Glutamatergic neuron (in vitro differentiated cells): ENCODE results near the gene TADA2A. TPM values are rescaled to one million over a fixed set of nuclear protein-coding genes. Genes with fewer than 3 reads are reported as not detected.

Experiments
- DNase-seq: peaks from one replicate; pipeline ENCODE4 v3.0.0; 2022
- H3K27ac Mint-ChIP-seq: one replicate; pipeline ENCODE4 v1.8.0; 2020; ENCODE audit warnings: mild to moderate bottlenecking, mixed read lengths, inconsistent platforms; ENCODE audit not compliant: unreplicated experiment
- H3K27me3 Mint-ChIP-seq: one replicate; pipeline ENCODE4 v1.8.0; 2020; ENCODE audit warnings: mild to moderate bottlenecking, moderate library complexity, mixed read lengths, inconsistent platforms; ENCODE audit not compliant: unreplicated experiment
- H3K36me3 Mint-ChIP-seq: one replicate; pipeline ENCODE4 v1.8.0; 2020; ENCODE audit warnings: mild to moderate bottlenecking, mixed read lengths, inconsistent platforms; ENCODE audit not compliant: unreplicated experiment
- H3K4me1 Mint-ChIP-seq: one replicate; pipeline ENCODE4 v1.8.0; 2020; ENCODE audit warnings: mild to moderate bottlenecking, low read depth, mixed read lengths, inconsistent platforms; ENCODE audit not compliant: unreplicated experiment
- H3K4me3 Mint-ChIP-seq: one replicate; pipeline ENCODE4 v1.8.0; 2020; ENCODE audit warnings: mild to moderate bottlenecking, mixed read lengths, inconsistent platforms; ENCODE audit not compliant: unreplicated experiment
- H3K9me3 Mint-ChIP-seq: one replicate; pipeline ENCODE4 v1.8.0; 2020; ENCODE audit warnings: mild to moderate bottlenecking, moderate library complexity, mixed read lengths, inconsistent platforms; ENCODE audit not compliant: unreplicated experiment
- CTCF ChIP-seq: fragments of 200-600 bp; sonication (generic); IDR thresholded peaks from one replicate; pipeline ENCODE4 v1.5.0; 2021; ENCODE audit not compliant: partially characterized antibody, unreplicated experiment
- total RNA-seq: library from RNA; stranded (reverse); fragmentation: NEBNext Ultra II Directional; extraction: Animal tissue kit (Norgen Biotek cat#: 25700); gene quantifications from one replicate; pipeline ENCODE4 v1.2.1, GENCODE V29; 2021; ENCODE audit not compliant: unreplicated experiment

The TADA2A gene
- total RNA-seq, 1 donor from 2014 or later = 30.6 TPM

GRCh38 chr17:37429039-37429438, 22.4 kb downstream of the TADA2A start:
- Mint-ChIP-seq H3K4me3 (no peak overlapping the region), H3K9me3 (no peaks in the 10 kb centered on the region), H3K27me3 (no peaks in the 10 kb centered on the region), H3K27ac (no peak overlapping the region), H3K36me3 (no peaks in the 10 kb centered on the region), H3K4me1 (no peaks in the 10 kb centered on the region)
- TF ChIP-seq CTCF = no peak
- no peak for DNase-seq

GRCh38 chr17:37429453-37429852, 22.8 kb downstream of the TADA2A start:
- TF ChIP-seq CTCF = no peak
- DNase-seq = no peak

GRCh38 chr17:37430051-37430627, 23.5 kb downstream of the TADA2A start:
- no peaks in the 10 kb centered on the region for H3K4me1 Mint-ChIP-seq
- no peaks in the 10 kb centered on the region for H3K27me3 Mint-ChIP-seq
- H3K9me3 Mint-ChIP-seq = no peaks in the 10 kb centered on the region
- no peak for TF ChIP-seq CTCF
- DNase-seq = no peak
- H3K36me3 Mint-ChIP-seq = no peaks in the 10 kb centered on the region
- no peak overlapping the region for H3K27ac Mint-ChIP-seq
- no peak overlapping the region for H3K4me3 Mint-ChIP-seq

More at GRCh38 chr17:37429453-37429852, 22.8 kb downstream of the TADA2A start:
- H3K4me3 Mint-ChIP-seq = no peak overlapping the region
- H3K36me3 Mint-ChIP-seq = no peaks in the 10 kb centered on the region
- H3K4me1 Mint-ChIP-seq = no peaks in the 10 kb centered on the region
- H3K9me3 Mint-ChIP-seq = no peaks in the 10 kb centered on the region
- no peak overlapping the region for H3K27ac Mint-ChIP-seq
- no peaks in the 10 kb centered on the region for H3K27me3 Mint-ChIP-seq

- no peak for DNase-seq
- Mint-ChIP-seq H3K9me3 (no peaks in the 10 kb centered on the region), H3K36me3 (no peaks in the 10 kb centered on the region), H3K4me3 (no peak overlapping the region), H3K27ac (no peak overlapping the region), H3K4me1 (no peaks in the 10 kb centered on the region), H3K27me3 (no peaks in the 10 kb centered on the region)
- no peak for TF ChIP-seq CTCF
Measured at GRCh38 chr17:37432671-37433070, 26.0 kb downstream of the TADA2A start.

GRCh38 chr17:37438141-37438540, 31.5 kb downstream of the TADA2A start:
- no peak for DNase-seq
- H3K36me3 Mint-ChIP-seq = no peaks in the 10 kb centered on the region
- H3K27ac Mint-ChIP-seq = no peak overlapping the region
- no peak overlapping the region for H3K4me3 Mint-ChIP-seq
- H3K9me3 Mint-ChIP-seq = no peaks in the 10 kb centered on the region
- no peaks in the 10 kb centered on the region for H3K4me1 Mint-ChIP-seq
- no peak for TF ChIP-seq CTCF
- no peaks in the 10 kb centered on the region for H3K27me3 Mint-ChIP-seq
